Fibroblast of villous mesenchyme (primary cell): ENCODE results near the gene CYBRD1. TPM values are rescaled to one million over a fixed set of nuclear protein-coding genes. Genes with fewer than 3 reads are reported as not detected.
A peak's percentile ranks its signal among the peaks of the same experiment; 100 is the strongest.
"Not testable (repeated sequence)": the region's sequence is repeated elsewhere in the genome, so short reads cannot be mapped to it uniquely, and the experiment has no call there.

Source experiments
- DNase-seq: peaks from one replicate; pipeline ENCODE4 v3.0.0-alpha.2; 2010; ENCODE audit warnings: low read depth
- H3K4me3 ChIP-seq: 2 replicates; pipeline ENCODE4 v1.5.1; 2011; ENCODE audit warnings: low read depth, mild to moderate bottlenecking, low read length
- total RNA-seq: library from RNA; depleted of rRNA; stranded (reverse); fragments of >200 nt; gene quantifications from 2 replicates; pipeline ENCODE4 v1.2.3, GENCODE V29; 2012
- TF ChIP-seq, protein P1 (sequence below): IDR thresholded peaks from 2 replicates; pipeline ENCODE4 v1.5.1; 2012; ENCODE audit warnings: low read depth, mild to moderate bottlenecking, low read length; ENCODE audit not compliant: insufficient read depth

Gene CYBRD1
- total RNA-seq, 1 donor = 189 TPM

DNA sequence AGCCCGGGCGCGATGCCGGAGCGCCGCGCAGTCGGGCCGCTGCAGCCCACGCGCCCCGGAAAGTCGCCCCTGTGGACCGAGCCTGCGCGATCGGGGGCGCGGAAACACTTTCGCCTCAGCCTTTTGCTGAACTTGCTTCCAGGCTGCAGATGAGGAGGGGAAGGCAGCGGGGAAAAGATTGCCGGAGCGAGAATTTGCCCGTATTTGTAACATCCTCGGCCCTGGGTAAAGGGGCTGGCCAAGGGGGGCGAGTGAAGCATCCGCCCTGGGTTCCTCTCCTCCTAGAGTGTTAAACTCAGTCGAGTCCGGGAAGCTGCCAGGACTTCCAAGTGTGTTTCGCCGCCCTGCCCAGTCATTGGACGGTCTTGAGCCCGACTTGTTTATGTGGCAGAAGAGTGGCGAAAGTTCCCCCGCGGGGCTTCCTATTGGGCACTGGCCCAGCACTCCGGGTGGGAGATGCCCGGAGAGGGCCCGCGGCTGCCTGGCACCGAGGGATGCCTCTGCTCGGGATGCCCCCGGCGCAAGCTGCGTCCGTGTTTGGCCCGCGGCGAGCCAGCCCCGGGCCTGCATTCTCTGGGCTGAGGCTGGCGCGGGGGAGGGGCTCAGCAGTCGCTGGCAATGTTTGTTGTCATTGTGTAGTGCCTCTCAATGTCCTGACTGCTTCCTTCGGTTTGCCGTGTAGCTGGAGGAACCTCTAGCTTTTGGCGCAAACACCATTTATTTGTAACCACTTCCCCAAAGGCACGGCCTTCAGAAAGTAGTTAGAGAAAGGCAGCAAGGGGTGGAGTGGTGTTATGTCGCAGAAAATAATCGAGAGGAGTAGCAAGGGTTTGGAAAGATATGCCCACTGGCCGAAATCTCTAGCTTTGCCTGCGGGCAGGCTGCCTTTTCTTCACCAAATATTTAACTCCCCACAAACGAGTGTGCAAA, 1.1 kb downstream of the CYBRD1 start:
- TF ChIP-seq, protein P1, sequence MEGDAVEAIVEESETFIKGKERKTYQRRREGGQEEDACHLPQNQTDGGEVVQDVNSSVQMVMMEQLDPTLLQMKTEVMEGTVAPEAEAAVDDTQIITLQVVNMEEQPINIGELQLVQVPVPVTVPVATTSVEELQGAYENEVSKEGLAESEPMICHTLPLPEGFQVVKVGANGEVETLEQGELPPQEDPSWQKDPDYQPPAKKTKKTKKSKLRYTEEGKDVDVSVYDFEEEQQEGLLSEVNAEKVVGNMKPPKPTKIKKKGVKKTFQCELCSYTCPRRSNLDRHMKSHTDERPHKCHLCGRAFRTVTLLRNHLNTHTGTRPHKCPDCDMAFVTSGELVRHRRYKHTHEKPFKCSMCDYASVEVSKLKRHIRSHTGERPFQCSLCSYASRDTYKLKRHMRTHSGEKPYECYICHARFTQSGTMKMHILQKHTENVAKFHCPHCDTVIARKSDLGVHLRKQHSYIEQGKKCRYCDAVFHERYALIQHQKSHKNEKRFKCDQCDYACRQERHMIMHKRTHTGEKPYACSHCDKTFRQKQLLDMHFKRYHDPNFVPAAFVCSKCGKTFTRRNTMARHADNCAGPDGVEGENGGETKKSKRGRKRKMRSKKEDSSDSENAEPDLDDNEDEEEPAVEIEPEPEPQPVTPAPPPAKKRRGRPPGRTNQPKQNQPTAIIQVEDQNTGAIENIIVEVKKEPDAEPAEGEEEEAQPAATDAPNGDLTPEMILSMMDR = no peak
- DNase-seq = peak; percentile 78

DNA sequence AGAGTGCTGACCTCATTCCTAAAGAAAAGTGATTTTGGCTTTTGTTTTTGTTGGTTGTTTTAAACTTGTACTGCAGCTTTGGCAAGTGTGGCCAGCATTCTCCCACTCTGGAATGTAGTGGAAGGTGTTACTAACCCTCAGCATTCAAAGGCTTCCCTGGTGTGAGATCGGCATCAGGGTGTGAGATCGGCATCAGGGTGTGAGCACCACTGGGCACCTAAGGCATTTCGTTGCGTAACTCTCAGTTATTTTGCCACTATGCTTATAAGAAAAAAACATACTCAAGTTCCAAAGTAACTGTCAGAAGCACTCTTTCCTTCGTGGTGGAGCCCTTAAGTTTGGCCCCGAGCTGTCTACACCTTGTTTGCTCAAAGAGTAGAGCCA, 1.7 kb downstream of the CYBRD1 start:
- TF ChIP-seq, protein P1 = no peak
- DNase-seq = peak; percentile 25
- peak overlapping the region; percentile 89 for H3K4me3 ChIP-seq

More for the DNA sequence above, 1.1 kb downstream of the CYBRD1 start:
- peak overlapping the region; percentile 89 for H3K4me3 ChIP-seq

DNA sequence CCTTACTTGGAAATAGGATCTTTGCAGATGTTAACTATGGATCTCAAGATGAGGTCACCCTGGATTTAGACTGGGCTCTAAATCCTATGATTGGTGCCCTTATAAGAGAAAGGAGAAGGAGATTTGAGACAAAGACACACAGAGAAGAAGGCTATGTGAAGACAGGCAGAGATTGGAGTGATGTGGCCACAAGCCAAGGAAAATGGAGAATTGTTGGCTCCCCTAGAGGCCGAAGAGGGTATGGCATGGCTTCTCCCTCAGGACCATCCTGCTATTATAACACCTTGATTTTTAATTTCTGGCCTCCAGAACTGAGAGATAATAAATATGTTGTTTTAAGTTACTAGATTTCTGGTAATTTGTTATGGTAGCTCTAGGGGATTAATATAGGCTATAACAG, 7.6 kb downstream of the CYBRD1 start:
- no peak overlapping the region for H3K4me3 ChIP-seq
- TF ChIP-seq, protein P1 = peak; percentile 55
- DNase-seq = no peak

DNA sequence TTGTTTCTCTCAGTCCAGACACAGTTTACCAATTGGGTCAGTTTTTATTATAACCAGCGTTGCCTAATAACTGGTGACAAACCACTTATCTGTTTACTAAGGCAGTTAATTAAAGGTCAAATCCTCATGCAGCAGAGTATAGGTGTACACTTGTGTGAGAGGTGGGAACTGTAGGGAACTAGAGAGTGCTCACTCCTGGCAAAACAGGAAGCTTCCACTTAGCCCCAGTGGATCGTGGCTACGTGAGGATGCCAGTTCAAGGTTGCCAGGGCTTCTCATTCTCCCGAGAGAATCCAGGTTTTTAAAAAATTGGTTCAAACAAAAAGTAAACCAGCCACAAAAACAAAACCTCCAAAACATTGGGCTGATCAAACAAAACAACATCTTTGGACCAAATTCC, 8.1 kb downstream of the CYBRD1 start:
- no peak overlapping the region for H3K4me3 ChIP-seq
- DNase-seq = no peak

DNA sequence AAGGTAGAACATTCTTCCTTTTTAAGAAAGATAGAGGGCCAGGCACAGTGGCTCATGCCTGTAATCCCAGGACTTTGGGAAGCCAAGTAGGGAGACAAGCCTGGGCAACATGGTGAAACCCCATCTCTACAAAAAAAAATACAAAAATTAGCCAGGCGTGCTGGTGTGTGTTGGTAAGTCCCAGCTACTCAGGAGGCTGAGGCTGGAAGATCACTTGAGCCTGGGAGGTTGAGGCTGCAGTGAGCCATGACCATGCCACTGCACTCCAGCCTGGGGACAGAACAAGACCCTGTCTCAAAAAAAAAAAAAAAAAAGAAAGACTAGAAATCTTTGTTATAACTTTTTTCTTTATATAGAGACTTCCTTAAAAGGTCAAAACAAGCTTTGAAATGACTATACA, 8.6 kb downstream of the CYBRD1 start:
- not testable (repeated sequence) for H3K4me3 ChIP-seq

More for the DNA sequence above, 8.1 kb downstream of the CYBRD1 start:
- TF ChIP-seq, protein P1 = no peak

DNA sequence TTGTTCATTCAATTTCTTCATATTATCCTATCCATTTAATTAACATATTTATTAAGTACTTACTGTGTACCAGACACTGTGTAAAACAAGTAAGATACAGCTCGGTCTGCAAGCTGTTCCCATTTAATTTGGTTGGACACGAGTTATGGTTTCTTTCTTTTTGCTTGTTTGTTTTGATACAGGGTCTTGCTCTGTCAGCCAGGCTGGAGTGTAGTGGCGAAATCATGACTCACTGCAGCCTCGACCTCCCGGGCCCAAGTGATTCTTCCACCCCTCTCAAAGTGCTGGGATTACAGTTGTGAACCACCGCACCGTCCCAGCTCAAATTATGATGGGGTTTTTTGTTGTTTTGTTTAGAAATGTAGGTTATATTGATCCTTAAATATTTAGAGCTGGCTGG, 9.0 kb downstream of the CYBRD1 start:
- H3K4me3 ChIP-seq = no peak overlapping the region
- peak; percentile 76 for DNase-seq
- TF ChIP-seq, protein P1 = no peak

More for the DNA sequence above, 8.6 kb downstream of the CYBRD1 start:
- not testable (repeated sequence) for DNase-seq

DNA sequence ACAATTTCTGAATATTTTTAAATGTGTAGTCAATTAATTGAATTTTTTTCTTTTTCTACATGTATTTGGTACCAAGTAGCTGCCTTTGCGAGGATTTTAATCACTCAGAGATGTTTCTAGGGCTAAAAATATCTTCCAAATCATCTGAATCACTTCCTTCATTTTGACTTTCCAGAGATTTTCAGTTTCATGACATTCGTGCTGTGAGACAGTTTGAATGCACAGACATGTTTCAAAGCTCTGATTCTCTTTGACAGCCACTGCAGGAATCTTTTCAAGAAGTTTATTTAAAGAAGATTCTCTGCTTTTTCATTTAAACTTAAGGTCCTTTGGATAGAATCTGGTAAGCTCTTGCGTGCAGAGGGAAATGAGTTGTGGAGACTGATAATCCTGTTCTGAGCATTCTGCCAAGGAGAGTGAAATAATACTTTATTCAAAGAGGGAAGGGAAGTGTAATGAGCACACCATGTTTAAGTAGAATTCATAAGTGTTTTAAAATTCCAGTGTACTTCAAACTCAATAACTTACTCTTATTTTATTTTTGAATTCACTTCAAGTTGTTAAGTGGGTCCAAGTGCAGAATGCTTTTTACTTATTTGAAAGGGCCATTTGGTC, 9.7 kb downstream of the CYBRD1 start:
- TF ChIP-seq, protein P1 = no peak
- no peak overlapping the region for H3K4me3 ChIP-seq
- DNase-seq = no peak
